ENCODE measurements around the gene TUT4. TPM values are rescaled to one million over a fixed set of nuclear protein-coding genes. Genes with fewer than 3 reads are reported as not detected.

TUT4 gene
- polyA plus RNA-seq, 3 donors = 4.3 to 24.2 (median 7.6) TPM

GRCh38 chr1:52473039-52473438 is 79.9 kb downstream of the TUT4 start:
- Histone ChIP-seq H3K4me3 (replicated peaks in 1 of 3; ENCODE audit: low read depth in 2 of 3, low read length in 3 of 3) (no peak overlapping the region), H3K9me3 (replicated peaks in 1 of 2; ENCODE audit: control insufficient read depth in 1 of 2, insufficient read depth in 1 of 2, low read length in 2 of 2) (no peaks in the 10 kb centered on the region), H3K27ac (ENCODE audit: low read depth in 1 of 2, low read length in 2 of 2) (no peak overlapping the region), H2AFZ (ENCODE audit: insufficient read depth, low read depth, low read length, poor library complexity, severe bottlenecking) (no peak overlapping the region), H3K27me3 (ENCODE audit: control insufficient read depth in 2 of 2, insufficient read depth in 2 of 2, low read length in 2 of 2) (no peaks in the 10 kb centered on the region), H3K36me3 (replicated peaks in 1 of 2; ENCODE audit: control insufficient read depth in 1 of 2, insufficient read depth in 2 of 2, low read length in 2 of 2) (peaks cover 19 to 41% of the 10 kb centered on the region in 2 donors), H4K20me1 (ENCODE audit: insufficient read depth, low read length) (no peaks in the 10 kb centered on the region), H3K4me2 (replicated peaks; ENCODE audit: extremely low read depth, low read length, poor library complexity, severe bottlenecking) (no peak overlapping the region), H3K4me1 (ENCODE audit: control insufficient read depth in 1 of 2, insufficient read depth in 2 of 2, low read length in 2 of 2) (no peaks in the 10 kb centered on the region), H3K9ac (ENCODE audit: insufficient read depth, low read length, poor library complexity, severe bottlenecking) (no peak overlapping the region), H3K79me2 (ENCODE audit: insufficient read depth, low read length) (no peaks in the 10 kb centered on the region)
- no peak for DNase-seq
- Mint-ChIP-seq H3K4me3 (no peak overlapping the region), H3K4me1 (no peaks in the 10 kb centered on the region), H3K9me3 (no peaks in the 10 kb centered on the region), H3K36me3 (peaks cover 37 to 41% of the 10 kb centered on the region in 2 donors), H3K27me3 (ENCODE audit: low read depth in 3 of 3) (peaks cover 0 to 5% (median 0%) of the 10 kb centered on the region in 3 donors), H3K27ac (no peak overlapping the region)
- intact Hi-C loops (cut with micrococcal nuclease) = no loop called here
- no peak for TF ChIP-seq CTCF (IDR thresholded peaks at IDR 0.05)

GRCh38 chr1:52472384-52472783 is 80.5 kb downstream of the TUT4 start:
- H3K27ac ChIP-seq (ENCODE audit: low read depth in 1 of 2, low read length in 2 of 2) = no peak overlapping the region
- no peaks in the 10 kb centered on the region for H4K20me1 ChIP-seq (ENCODE audit: insufficient read depth, low read length)
- no peaks in the 10 kb centered on the region for H3K9me3 ChIP-seq (replicated peaks in 1 of 2; ENCODE audit: control insufficient read depth in 1 of 2, insufficient read depth in 1 of 2, low read length in 2 of 2)
- H3K4me3 Mint-ChIP-seq = no peak overlapping the region
- H3K27me3 ChIP-seq (ENCODE audit: control insufficient read depth in 2 of 2, insufficient read depth in 2 of 2, low read length in 2 of 2) = no peaks in the 10 kb centered on the region
- no peak for DNase-seq
- H3K4me2 ChIP-seq (replicated peaks; ENCODE audit: extremely low read depth, low read length, poor library complexity, severe bottlenecking) = no peak overlapping the region
- H3K27me3 Mint-ChIP-seq (ENCODE audit: low read depth in 3 of 3) = peaks cover 0 to 5% (median 0%) of the 10 kb centered on the region in 3 donors
- no peak overlapping the region for H3K9ac ChIP-seq (ENCODE audit: insufficient read depth, low read length, poor library complexity, severe bottlenecking)
- H3K79me2 ChIP-seq (ENCODE audit: insufficient read depth, low read length) = no peaks in the 10 kb centered on the region
- 100% methylated on average over 1 of the region's 1 CpG for WGBS (ENCODE audit: insufficient coverage)
- H3K36me3 ChIP-seq (replicated peaks in 1 of 2; ENCODE audit: control insufficient read depth in 1 of 2, insufficient read depth in 2 of 2, low read length in 2 of 2) = peaks cover 15 to 36% of the 10 kb centered on the region in 2 donors
- intact Hi-C loops (cut with micrococcal nuclease) = no loop called here
- H3K4me1 Mint-ChIP-seq = no peaks in the 10 kb centered on the region
- no peak overlapping the region for H3K4me3 ChIP-seq (replicated peaks in 1 of 3; ENCODE audit: low read depth in 2 of 3, low read length in 3 of 3)
- H3K27ac Mint-ChIP-seq = no peak overlapping the region
- no peak for TF ChIP-seq CTCF (IDR thresholded peaks at IDR 0.05)
- H3K36me3 Mint-ChIP-seq = peaks cover 32 to 35% of the 10 kb centered on the region in 2 donors
- no peaks in the 10 kb centered on the region for H3K4me1 ChIP-seq (ENCODE audit: control insufficient read depth in 1 of 2, insufficient read depth in 2 of 2, low read length in 2 of 2)
- H2AFZ ChIP-seq (ENCODE audit: insufficient read depth, low read depth, low read length, poor library complexity, severe bottlenecking) = no peak overlapping the region
- no peaks in the 10 kb centered on the region for H3K9me3 Mint-ChIP-seq

All from CD14-positive monocyte (primary cell).